NCI-H226 (cell line): ENCODE results near the gene SCO2.
"Not testable (repeated sequence)": the region's sequence is repeated elsewhere in the genome, so short reads cannot be mapped to it uniquely, and the experiment has no call there.

Experiments
- DNase-seq: peaks from one replicate; pipeline ENCODE4 v3.0.0-alpha.2; 2015

Gene SCO2

DNA sequence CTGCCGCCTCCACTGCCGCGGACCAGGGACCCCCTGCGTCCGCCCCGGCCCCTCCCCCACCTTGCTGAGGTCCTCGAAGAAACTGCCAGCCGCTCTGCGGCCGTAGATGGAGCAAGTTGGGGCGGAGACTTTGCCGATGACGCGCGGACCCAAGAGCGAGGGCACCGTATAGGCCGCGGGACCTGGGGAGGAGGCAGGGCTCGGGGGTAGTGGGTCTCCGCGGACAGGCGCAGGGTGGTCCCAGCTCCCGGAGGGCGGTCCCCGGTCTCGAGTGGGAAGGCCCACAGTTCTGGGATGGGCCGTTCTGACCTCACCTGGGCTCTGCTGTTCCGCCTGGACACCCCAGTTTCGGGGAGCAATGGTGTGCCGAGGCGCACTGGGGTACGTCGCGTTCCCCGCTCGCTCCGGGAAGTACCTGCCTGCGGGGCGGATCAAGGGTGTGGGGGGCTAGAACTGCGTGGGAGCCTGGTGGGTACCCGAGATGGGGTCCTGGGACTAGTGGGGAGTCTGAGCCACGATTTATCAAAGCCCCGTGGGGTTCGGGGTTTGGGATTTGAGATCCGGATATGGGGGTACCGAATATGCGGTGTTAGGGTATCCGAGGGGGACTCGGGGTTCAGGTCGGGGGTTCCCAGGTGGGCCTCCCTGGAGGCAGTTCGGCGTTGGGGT is 5.6 kb upstream of the SCO2 start:
- DNase-seq: peak; percentile 81

GRCh38 chr22:50530580-50530876 is 5.1 kb upstream of the SCO2 start:
- no peak for DNase-seq

- DNase-seq: peak; percentile 49
These were observed 4.6 kb upstream of the SCO2 start, which contains the start of gene TYMP for GRCh38 chr22:50529897-50530579. TYMP (minus strand) TSS chr22:50530012; CDS start chr22:50529709, 303 bp downstream.

- no peak for DNase-seq
These were observed 4.1 kb upstream of the SCO2 start for GRCh38 chr22:50529416-50529896.

DNA sequence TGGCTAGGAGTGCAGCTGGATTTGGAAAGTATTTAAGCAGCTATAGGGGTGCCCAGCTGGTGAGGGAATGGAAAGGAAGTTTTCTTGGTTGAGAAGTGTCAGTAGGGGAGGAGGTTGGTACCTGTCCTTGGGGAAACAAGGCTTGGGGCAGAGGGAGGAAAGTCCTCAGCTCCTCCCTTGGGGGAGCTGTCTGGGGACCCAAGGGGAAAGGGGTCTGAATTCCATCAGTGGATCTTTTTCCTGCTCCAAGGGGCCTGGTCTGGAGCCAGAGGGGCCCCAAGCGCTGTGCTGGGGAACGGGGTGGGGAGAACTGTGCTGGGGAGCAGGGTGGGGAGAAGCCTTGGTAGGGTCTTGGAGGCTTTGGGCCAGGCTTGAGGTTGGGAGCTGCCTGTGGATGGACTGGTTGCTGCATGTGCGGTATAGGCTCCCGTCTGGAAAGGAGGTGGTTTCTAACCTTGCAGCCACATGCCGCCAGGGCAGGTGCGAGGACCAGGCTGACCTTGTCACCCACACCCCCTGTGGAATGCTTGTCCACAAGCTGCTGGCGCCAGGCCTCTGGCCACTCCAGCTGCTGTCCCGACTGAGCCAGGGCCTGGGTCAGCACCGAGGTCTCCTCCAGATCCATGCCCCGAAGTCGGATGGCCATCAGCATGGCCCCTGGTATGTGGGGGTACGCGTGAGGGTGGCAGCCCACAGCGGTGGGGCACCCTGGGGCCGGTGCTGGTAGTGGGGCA is 3.5 kb upstream of the SCO2 start:
- DNase-seq: no peak

DNA sequence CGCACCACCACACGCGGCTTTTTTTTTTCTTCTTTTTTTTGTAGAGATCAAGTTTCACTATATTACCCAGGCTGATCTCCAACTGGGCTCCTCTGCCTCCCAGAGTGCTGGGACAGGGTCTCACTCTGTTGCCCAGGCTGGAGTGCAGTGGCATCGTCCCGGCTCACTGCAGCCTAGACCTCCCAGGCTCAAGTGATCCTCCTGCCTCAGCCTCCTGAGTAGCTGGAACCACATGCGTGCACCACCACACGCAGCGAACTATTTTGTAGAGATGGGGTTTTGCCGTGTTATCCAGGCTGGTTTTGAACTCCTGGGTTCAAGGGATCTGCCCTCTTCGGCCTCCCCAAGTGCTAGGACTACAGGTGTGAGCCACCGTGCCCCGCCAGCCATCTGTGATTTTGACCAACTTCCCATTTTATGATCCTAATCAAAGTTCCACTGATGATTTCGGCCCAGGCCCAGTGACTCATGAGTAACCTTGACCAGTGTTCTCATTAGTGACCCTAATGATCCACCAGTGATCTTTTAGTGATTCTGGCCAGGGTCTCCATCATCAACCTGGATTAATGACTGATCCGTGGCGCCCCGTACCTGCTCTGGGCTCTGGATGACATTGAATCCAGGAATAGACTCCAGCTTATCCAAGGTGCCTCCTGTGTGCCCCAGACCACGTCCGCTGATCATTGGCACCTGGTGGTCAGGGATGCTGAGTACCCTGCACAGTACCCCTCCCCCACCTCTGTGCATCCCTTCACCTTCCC is 2.7 kb upstream of the SCO2 start:
- DNase-seq: no peak

GRCh38 chr22:50526834-50527801 is 1.7 kb upstream of the SCO2 start:
- DNase-seq: peak; percentile 18

DNA sequence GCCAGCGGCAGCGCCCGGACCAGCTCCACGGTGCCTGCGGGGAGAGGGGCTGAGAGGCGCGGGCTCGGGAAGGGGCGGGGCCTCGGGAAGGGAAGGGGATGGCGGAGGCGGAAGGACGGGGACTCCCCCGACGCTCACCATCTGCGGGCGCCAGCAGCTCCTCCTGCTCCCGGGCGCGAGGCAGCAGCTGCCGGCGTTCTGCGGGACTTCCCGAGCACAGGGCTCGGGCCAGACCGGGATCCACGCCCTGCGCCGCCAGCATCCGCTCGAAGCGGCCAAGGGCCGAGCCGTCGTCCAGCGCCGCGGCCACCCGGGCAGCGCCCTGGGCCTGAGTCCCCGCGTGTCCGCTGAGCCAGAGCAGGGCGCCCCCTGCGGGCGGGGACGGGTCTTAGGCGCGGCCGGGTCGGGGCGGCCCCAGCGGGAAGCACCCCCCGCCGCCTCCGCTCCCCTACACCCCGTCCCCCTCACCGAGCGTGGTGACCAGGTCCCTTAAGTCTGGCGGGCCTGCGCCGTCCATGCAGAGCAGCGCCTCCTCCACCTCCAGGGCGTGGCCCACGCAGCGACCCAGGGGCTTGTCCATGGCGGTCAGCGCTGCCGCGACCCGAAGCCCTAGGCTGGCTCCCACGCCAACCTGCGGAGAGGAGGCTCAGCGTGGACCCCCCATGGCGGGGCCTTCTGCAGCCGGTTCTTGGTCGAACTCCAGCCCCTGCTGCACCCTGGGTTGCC is 873 bp upstream of the SCO2 start:
- peak; percentile 26 for DNase-seq

DNA sequence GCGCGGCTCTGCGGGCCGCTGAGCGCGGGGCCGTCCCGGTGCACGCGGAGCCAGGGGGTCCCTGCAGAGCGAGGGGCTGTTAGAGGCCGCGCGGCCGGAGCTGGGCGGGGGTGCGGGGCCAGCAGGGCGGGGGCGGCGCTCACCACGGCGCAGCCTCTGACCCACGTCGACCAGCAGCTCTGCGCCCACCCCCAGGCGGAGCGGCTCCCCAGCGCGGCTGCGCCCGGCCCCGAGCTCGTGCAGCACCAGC is 385 bp upstream of the SCO2 start:
- no peak for DNase-seq

DNA sequence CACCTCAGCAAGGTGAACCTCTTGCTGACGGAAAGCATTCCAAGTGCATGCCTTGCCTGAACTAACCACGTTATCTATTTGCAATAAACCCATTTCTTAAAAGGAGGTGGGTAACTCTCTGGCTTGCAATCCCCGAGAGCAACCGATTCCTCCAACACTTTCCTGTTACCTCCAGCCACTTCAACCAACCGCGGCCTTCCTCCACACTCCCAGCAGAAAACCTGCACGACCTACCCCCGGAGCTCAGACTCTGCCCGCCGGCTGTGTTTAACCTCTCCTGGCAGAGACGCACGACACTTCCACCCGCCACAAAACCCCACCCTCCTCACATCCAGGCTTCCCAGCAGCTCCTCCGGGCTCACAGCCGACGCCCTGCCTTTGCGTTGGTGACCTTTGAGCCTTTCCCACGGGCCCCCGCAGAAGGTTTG is 708 bp downstream of the SCO2 start:
- no peak for DNase-seq

DNA sequence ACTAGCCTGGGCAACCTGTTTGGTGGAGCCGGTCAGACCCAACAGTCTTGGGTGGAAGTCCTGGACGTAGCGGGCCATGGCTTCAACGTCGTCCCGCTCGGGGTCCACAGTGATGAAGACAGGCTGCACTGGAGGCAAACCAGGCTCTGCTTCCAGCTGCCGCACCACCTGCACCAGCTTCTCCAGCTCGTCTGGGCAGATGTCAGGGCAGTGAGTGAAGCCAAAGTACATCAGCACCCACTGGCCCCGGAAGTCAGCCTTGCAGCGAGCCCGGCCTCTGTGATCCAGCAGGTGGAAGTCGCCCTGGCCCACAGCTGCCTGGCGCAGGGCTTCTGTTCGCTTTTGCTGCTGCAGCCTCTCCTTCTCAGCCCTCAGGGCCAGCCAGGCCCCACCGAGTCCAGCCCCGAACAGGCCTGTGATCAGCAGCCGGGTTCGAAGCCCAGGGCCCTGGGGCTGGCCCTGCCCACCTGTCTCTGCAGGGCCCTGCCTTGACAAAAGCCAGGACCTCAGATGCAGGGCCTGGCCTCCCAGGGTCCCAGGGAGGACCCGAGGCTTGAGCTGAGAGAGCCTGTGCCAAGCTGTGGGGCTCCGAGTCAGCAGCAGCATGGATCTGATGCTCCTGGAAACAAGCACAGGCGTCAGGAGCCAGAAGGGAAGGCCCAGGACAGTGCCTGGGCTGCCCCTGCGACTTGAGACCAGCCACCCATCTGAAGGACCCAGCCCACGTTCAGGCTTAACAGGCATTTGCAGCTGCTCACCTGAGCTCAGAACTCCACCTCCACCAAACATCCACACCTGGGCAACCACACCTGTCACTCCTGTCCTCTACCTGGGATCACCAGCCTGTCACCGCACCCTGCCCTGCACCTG is 1.4 kb downstream of the SCO2 start:
- DNase-seq: no peak

GRCh38 chr22:50523458-50523805 is 2.0 kb downstream of the SCO2 start:
- DNase-seq: no peak

DNA sequence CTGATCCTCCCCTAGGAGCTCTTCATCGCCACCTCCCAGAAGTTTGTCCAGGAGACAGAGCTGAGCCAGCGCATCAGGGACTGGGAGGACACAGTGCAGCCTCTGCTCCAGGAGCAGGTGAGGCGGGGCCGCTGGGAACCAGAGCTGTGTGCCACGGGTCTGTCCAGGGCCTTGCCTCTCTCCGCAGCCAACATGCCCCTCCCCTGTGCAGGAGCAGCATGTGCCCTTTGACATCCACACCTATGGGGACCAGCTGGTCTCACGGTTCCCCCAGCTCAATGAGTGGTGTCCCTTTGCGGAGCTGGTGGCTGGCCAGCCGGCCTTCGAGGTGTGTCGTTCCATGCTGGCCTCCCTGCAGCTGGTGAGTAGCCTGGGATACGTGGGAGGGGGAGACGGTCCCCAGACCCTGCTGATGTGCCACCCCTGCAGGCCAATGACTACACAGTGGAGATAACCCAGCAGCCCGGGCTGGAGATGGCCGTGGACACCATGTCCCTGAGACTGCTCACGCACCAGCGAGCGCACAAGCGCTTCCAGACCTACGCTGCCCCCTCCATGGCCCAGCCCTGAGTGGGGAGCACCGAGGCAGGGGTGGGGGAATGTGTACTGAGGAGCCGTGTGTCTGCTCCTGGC is 2.5 kb downstream of the SCO2 start:
- no peak for DNase-seq

DNA sequence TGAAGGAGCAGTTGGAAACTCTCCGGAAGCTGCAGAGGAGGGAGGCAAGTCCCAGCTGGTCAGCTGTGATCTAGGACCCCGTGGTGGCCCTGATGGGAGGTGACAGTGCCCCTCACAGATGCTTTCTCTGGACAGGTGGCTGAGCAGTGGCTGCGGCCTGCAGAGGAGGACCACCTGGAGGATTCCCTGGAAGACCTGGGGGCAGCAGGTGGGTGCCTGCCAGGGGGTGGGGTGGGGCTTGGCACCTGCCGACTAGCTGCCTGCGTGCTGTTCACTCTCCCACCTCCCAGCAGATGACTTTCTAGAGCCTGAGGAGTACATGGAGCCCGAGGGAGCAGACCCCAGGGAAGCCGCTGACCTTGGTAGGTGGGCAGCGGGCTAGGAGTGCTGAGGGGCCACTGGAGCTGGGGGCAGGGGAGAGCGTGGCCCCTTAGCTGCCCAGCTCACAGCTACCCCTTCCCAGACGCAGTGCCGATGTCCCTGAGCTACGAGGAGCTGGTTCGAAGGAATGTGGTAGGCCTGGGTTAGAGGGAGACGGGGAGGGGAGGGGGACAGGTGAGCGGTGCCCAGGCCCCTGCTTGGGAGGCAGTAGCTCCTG is 3.1 kb downstream of the SCO2 start:
- no peak for DNase-seq

GRCh38 chr22:50521710-50522109 is 3.7 kb downstream of the SCO2 start:
- no peak for DNase-seq

GRCh38 chr22:50520826-50521453 is 4.5 kb downstream of the SCO2 start:
- DNase-seq: no peak

DNA sequence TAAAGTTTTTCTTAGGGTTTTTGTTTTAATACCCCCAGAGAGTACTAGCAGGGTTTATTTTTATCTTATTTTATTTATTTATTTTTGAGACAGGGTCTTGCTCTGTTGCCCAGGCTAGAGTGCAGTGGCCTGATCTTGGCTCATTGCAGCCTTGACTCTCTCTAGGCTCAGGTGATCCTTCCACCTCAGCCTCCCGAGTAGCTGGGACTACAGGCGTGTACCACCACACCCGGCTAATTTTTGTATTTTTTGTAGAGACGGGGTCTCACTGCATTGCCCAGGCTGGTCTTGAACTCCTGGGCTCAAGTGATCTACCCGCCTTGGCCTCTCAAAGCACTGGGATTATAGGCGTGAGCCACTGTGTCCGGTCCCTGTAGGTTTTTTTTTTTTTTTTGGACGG is 5.2 kb downstream of the SCO2 start:
- not testable (repeated sequence) for DNase-seq

- no peak for DNase-seq
These were observed 6.2 kb downstream of the SCO2 start for GRCh38 chr22:50519151-50519550.

- DNase-seq: no peak
These were observed 6.8 kb downstream of the SCO2 start for GRCh38 chr22:50518606-50519005.
